Trophoblast cell (in vitro differentiated cells and primary cell): Measurements from ENCODE around the gene NRF1.
"Not testable (repeated sequence)": the region's sequence is repeated elsewhere in the genome, so short reads cannot be mapped to it uniquely, and the experiment has no call there.

Experiments used
- DNase-seq, 2 donors: peaks; one replicate each; pipeline ENCODE4 v3.0.0-alpha.2; 2016
- H2AFZ ChIP-seq: 2 replicates; pipeline ENCODE4 v1.6.1; 2013; ENCODE audit warnings: low read length, moderate library complexity, mild to moderate bottlenecking; ENCODE audit not compliant: insufficient read depth, poor library complexity
- H2AK5ac ChIP-seq: 2 replicates; pipeline ENCODE4 v1.6.1; 2013; ENCODE audit warnings: mild to moderate bottlenecking, low read length
- H2BK120ac ChIP-seq: 2 replicates; pipeline ENCODE4 v1.6.1; 2013; ENCODE audit warnings: low read length, mild to moderate bottlenecking, moderate library complexity; ENCODE audit not compliant: insufficient read depth, poor library complexity
- H2BK12ac ChIP-seq: 2 replicates; pipeline ENCODE4 v1.6.1; 2013; ENCODE audit warnings: mild to moderate bottlenecking, low read length, moderate library complexity
- H2BK5ac ChIP-seq: 2 replicates; pipeline ENCODE4 v1.6.1; 2013; ENCODE audit warnings: low read length, low read depth, moderate library complexity, mild to moderate bottlenecking; ENCODE audit not compliant: poor library complexity
- H3K14ac ChIP-seq: 2 replicates; pipeline ENCODE4 v1.6.1; 2013; ENCODE audit warnings: mild to moderate bottlenecking, low read length
- H3K18ac ChIP-seq: 2 replicates; pipeline ENCODE4 v1.6.1; 2013; ENCODE audit warnings: mild to moderate bottlenecking, low read length
- H3K23ac ChIP-seq: 2 replicates; pipeline ENCODE4 v1.6.1; 2013; ENCODE audit warnings: low read length
- H3K27ac ChIP-seq: 2 replicates; pipeline ENCODE4 v1.5.1; 2013; ENCODE audit warnings: low read depth, mild to moderate bottlenecking, inconsistent platforms, low read length, moderate library complexity
- H3K27me3 ChIP-seq: 2 replicates; pipeline ENCODE4 v1.6.1; 2013; ENCODE audit warnings: inconsistent platforms, mild to moderate bottlenecking, low read length, moderate library complexity; ENCODE audit not compliant: insufficient read depth
- H3K36me3 ChIP-seq, 2 experiments: 1 replicate in 1 of 2; 2 replicates in 1 of 2; pipeline ENCODE4 v1.6.1; 2013; ENCODE audit warnings: low read length in 2 of 2, mild to moderate bottlenecking in 2 of 2, moderate library complexity in 1 of 2; ENCODE audit not compliant: insufficient read depth in 2 of 2, control insufficient read depth in 1 of 2
- H3K4ac ChIP-seq: 2 replicates; pipeline ENCODE4 v1.6.1; 2013; ENCODE audit warnings: low read depth, mild to moderate bottlenecking, low read length, moderate library complexity
- H3K4me1 ChIP-seq, 2 experiments: 1 replicate in 1 of 2; 2 replicates in 1 of 2; pipeline ENCODE4 v1.6.1; 2013; ENCODE audit warnings: low read length in 2 of 2, mild to moderate bottlenecking in 2 of 2, moderate library complexity in 1 of 2; ENCODE audit not compliant: insufficient read depth in 2 of 2, control insufficient read depth in 1 of 2
- H3K4me2 ChIP-seq: 2 replicates; pipeline ENCODE4 v1.6.1; 2013; ENCODE audit warnings: inconsistent platforms, mild to moderate bottlenecking, low read length, moderate library complexity
- H3K4me3 ChIP-seq: 2 replicates; pipeline ENCODE4 v1.5.1; 2013; ENCODE audit warnings: mild to moderate bottlenecking, low read depth, low read length, inconsistent platforms
- H3K79me1 ChIP-seq: one replicate; pipeline ENCODE4 v1.6.1; 2013; ENCODE audit warnings: low read length
- H3K79me2 ChIP-seq: 2 replicates; pipeline ENCODE4 v1.6.1; 2013; ENCODE audit warnings: low read length, mild to moderate bottlenecking; ENCODE audit not compliant: control insufficient read depth, insufficient read depth, poor library complexity
- H3K9ac ChIP-seq: 2 replicates; pipeline ENCODE4 v1.6.1; 2013; ENCODE audit warnings: mild to moderate bottlenecking, low read length
- H3K9me3 ChIP-seq: 2 replicates; pipeline ENCODE4 v1.6.1; 2013; ENCODE audit warnings: low read depth, mild to moderate bottlenecking, control low read depth, inconsistent platforms, low read length; ENCODE audit not compliant: insufficient read depth
- H4K12ac ChIP-seq: 2 replicates; pipeline ENCODE4 v1.6.1; 2013; ENCODE audit warnings: low read depth, mild to moderate bottlenecking, low read length, moderate library complexity
- H4K8ac ChIP-seq: 2 replicates; pipeline ENCODE4 v1.6.1; 2013; ENCODE audit warnings: low read depth, mild to moderate bottlenecking, low read length, moderate library complexity
- H4K91ac ChIP-seq: one replicate; pipeline ENCODE4 v1.6.1; 2013; ENCODE audit warnings: low read depth, mild to moderate bottlenecking, low read length, moderate library complexity
- WGBS: extraction: QIAGEN DNeasy Blood & Tissue Kit; methylation state at CpG from one replicate; pipeline ENCODE4 v1.1.7; 2013; ENCODE audit warnings: missing lambda C conversion rate; ENCODE audit not compliant: insufficient read length, insufficient coverage; ENCODE audit errors: extremely low coverage; 5-methylcytosine and 5-hydroxymethylcytosine counted together

NRF1 gene

GRCh38 chr7:129586179-129586578, 25.3 kb upstream of the NRF1 start:
- not testable (repeated sequence) for H3K4me3 ChIP-seq, H3K4ac ChIP-seq, H3K18ac ChIP-seq, H2AK5ac ChIP-seq, H3K9ac ChIP-seq, H2BK120ac ChIP-seq, H3K23ac ChIP-seq, H3K27ac ChIP-seq, H3K4me1 ChIP-seq, H3K79me2 ChIP-seq, H3K4me2 ChIP-seq, DNase-seq, H3K27me3 ChIP-seq, H4K8ac ChIP-seq, H4K91ac ChIP-seq, H3K79me1 ChIP-seq, H4K12ac ChIP-seq, H2BK12ac ChIP-seq, H3K14ac ChIP-seq, H2AFZ ChIP-seq, H3K36me3 ChIP-seq, H2BK5ac ChIP-seq
- WGBS = no CpG with 5 or more reads among the region's 5 CpGs
- H3K9me3 ChIP-seq = peaks cover 10% of the 10 kb centered on the region

- Histone ChIP-seq H3K36me3 (no peaks in the 10 kb centered on the region), H3K27me3 (no peaks in the 10 kb centered on the region), H2AFZ (no peak overlapping the region), H3K79me2 (no peaks in the 10 kb centered on the region), H2AK5ac (no peak overlapping the region), H3K27ac (no peak overlapping the region), H3K18ac (no peak overlapping the region), H3K14ac (no peak overlapping the region), H2BK12ac (no peak overlapping the region), H4K91ac (no peak overlapping the region), H4K12ac (no peak overlapping the region), H3K23ac (no peak overlapping the region), H3K4me3 (no peak overlapping the region), H3K79me1 (no peaks in the 10 kb centered on the region), H2BK5ac (no peak overlapping the region), H3K4ac (no peak overlapping the region), H2BK120ac (no peak overlapping the region), H3K4me2 (no peak overlapping the region), H4K8ac (no peak overlapping the region), H3K4me1 (peaks cover under 1 to 1% of the 10 kb centered on the region in 2 experiments), H3K9me3 (peaks cover 10% of the 10 kb centered on the region), H3K9ac (no peak overlapping the region)
- peak; percentile 40 to 83 for DNase-seq
These were observed 23.3 kb upstream of the NRF1 start for GRCh38 chr7:129588268-129588667.

- Histone ChIP-seq H3K4ac (no peak overlapping the region), H3K9me3 (peaks cover 3% of the 10 kb centered on the region), H3K36me3 (no peaks in the 10 kb centered on the region), H3K27me3 (no peaks in the 10 kb centered on the region), H3K9ac (no peak overlapping the region), H3K4me3 (no peak overlapping the region), H3K79me1 (no peaks in the 10 kb centered on the region), H3K23ac (no peak overlapping the region), H4K12ac (no peak overlapping the region), H3K27ac (no peak overlapping the region), H2BK5ac (no peak overlapping the region), H4K91ac (no peak overlapping the region), H2BK12ac (no peak overlapping the region), H2AFZ (no peak overlapping the region), H3K4me2 (no peak overlapping the region), H4K8ac (no peak overlapping the region), H2BK120ac (no peak overlapping the region), H3K79me2 (no peaks in the 10 kb centered on the region), H3K18ac (no peak overlapping the region), H3K4me1 (peaks cover 1 to 3% of the 10 kb centered on the region in 2 experiments), H2AK5ac (no peak overlapping the region), H3K14ac (no peak overlapping the region)
- peak; percentile 35 to 91 for DNase-seq
- no CpG with 5 or more reads among the region's 4 CpGs for WGBS
These were observed 19.7 kb upstream of the NRF1 start for GRCh38 chr7:129591868-129592267.

GRCh38 chr7:129596386-129596785, 15.1 kb upstream of the NRF1 start:
- no CpG with 5 or more reads among the region's 6 CpGs for WGBS
- not testable (repeated sequence) for H3K36me3 ChIP-seq, H4K8ac ChIP-seq

More at GRCh38 chr7:129596386-129596785, 15.1 kb upstream of the NRF1 start:
- H2AK5ac ChIP-seq, H3K18ac ChIP-seq, H4K91ac ChIP-seq, DNase-seq, H3K4me2 ChIP-seq, H2BK120ac ChIP-seq, H2BK5ac ChIP-seq, H3K79me1 ChIP-seq, H3K27me3 ChIP-seq, H3K4me3 ChIP-seq, H3K4me1 ChIP-seq, H3K23ac ChIP-seq, H3K14ac ChIP-seq, H2BK12ac ChIP-seq, H4K12ac ChIP-seq, H3K9me3 ChIP-seq, H2AFZ ChIP-seq, H3K9ac ChIP-seq, H3K27ac ChIP-seq, H3K79me2 ChIP-seq, H3K4ac ChIP-seq: not testable (repeated sequence)
